ENCODE results near the gene ATXN2. TPM values are rescaled to one million over a fixed set of nuclear protein-coding genes. Genes with fewer than 3 reads are reported as not detected.
A peak's percentile ranks its signal among the peaks of the same experiment; 100 is the strongest.
"Not testable (repeated sequence)": the region's sequence is repeated elsewhere in the genome, so short reads cannot be mapped to it uniquely, and the experiment has no call there.

Gene ATXN2
- total RNA-seq, 4 donors from 2014 or later, result 35.1 to 70.0 (median 55.4) TPM

- no peak for DNase-seq (ENCODE audit: low spot score)
- ATAC-seq (ENCODE audit: low FRiP score), result peak; percentile 57
- no peak for TF ChIP-seq CTCF (IDR thresholded peaks at IDR 0.05)
These were observed 37.3 kb upstream of the ATXN2 start for GRCh38 chr12:111636209-111636945.

- TF ChIP-seq CTCF (IDR thresholded peaks at IDR 0.05), result no peak
- peak; percentile 62 for ATAC-seq (ENCODE audit: low FRiP score)
- DNase-seq (ENCODE audit: low spot score), result no peak
These were observed 36.4 kb upstream of the ATXN2 start for GRCh38 chr12:111635524-111635923.

DNA sequence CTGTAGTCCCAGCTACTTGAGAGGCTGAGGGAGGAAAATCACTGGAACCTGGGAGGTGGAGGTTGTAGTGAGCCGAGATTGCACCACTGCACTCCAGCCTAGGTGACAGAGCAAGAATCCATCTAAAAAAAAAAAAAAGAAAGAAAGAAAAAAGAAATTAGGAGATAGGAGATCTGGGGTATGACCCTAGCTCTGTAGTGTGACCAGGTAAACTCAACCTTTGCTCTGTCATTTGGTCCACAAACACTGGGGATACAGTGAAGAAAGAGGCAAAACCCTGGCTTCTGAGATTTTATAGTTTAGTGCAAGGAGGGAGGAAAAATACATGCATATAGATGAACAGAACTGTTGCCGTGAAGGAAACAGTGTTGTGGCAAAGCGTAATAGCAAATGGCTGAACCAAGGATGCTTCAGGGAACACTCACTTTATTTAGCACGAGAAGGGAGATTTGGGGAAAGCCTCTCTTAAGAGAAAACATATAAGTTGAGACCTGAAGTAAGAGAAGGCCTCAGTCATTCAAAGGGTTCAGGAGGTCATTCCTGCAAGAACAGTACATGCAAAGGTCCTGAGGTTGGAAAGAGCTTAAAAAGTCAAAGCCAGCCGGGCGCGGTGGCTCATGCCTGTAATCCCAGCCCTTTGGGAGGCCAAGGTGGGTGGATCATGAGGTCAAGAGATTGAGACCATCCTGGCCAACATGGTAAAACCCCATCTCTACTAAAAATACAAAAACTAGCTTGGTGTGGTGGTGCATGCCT is 29.6 kb upstream of the ATXN2 start:
- ATAC-seq (ENCODE audit: low FRiP score), result no peak
- DNase-seq (ENCODE audit: low spot score), result no peak
- TF ChIP-seq CTCF (IDR thresholded peaks at IDR 0.05), result no peak

GRCh38 chr12:111626230-111626629 is 27.1 kb upstream of the ATXN2 start:
- ATAC-seq (ENCODE audit: low FRiP score), result no peak
- DNase-seq (ENCODE audit: low spot score), result no peak
- no peak for TF ChIP-seq CTCF (IDR thresholded peaks at IDR 0.05)

DNA sequence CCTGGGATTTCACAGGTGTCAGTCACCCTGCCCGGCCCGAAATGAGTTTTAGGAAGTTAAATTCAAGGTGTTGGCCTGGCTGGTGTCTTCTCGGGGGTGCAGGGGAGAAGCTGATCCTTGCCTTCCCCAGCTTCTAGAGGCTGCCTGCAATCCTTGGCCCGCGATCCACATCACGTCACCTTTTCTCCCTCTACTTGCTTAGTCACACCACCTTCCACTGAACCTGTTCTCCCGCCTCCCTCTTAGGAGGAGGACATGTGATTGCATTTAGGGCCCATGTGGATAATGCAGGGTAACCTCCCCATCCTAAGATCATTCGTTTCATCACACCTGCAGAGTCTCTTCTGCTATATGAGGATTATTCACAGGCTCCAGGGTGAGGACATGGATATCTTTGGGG is 25.4 kb upstream of the ATXN2 start:
- no peak for ATAC-seq (ENCODE audit: low FRiP score)
- no peak for DNase-seq (ENCODE audit: low spot score)
- TF ChIP-seq CTCF (IDR thresholded peaks at IDR 0.05), result no peak

DNA sequence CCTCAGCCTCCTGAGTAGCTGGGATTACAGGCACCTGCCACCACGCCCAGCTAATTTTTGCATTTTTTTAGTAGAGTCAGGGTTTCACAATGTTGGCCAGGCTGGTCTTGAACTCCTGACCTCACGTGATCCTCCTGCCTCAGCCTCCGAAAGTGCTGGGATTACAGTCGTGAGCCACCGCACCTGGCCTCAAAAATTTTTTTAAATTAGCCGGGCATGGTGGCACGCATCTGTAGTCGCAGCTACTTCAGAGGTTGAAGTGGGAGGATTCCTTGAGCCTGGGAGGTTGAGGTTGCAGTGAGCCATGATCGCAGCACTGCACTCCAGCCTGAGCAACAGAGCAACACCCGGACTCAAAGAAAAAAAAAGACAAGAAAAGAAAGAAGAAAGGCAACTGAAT is 18.7 kb upstream of the ATXN2 start:
- not testable (repeated sequence) for ATAC-seq (ENCODE audit: low FRiP score); DNase-seq (ENCODE audit: low spot score)

GRCh38 chr12:111616177-111616623 is 17.1 kb upstream of the ATXN2 start:
- TF ChIP-seq CTCF (IDR thresholded peaks at IDR 0.05), result no peak
- ATAC-seq (ENCODE audit: low FRiP score) (peak; percentile 88), DNase-seq (ENCODE audit: low spot score) (no peak)
